MM.1S (cell line): ENCODE data around the gene RAB6B.

ENCODE experiments used
- EZH2 ChIP-seq: fragments of 300-600 bp; sonication (generic); optimal IDR thresholded peaks from 2 replicates; pipeline ENCODE3; 2017; ENCODE audit warnings: low read depth, mild to moderate bottlenecking, antibody characterized with exemption, low read length, mixed read lengths
- EZH2phosphoT487 ChIP-seq: fragments of 300-600 bp; sonication (generic); IDR thresholded peaks from 2 replicates; pipeline ENCODE4 v1.6.1; 2018; ENCODE audit warnings: antibody characterized with exemption, low read length
- TF ChIP-seq, protein P1 (sequence below): fragments of 300-600 bp; sonication (generic); IDR thresholded peaks from 2 replicates; pipeline ENCODE4 v1.5.1; 2016; ENCODE audit warnings: antibody characterized with exemption, low read length, mixed read lengths

DNA sequence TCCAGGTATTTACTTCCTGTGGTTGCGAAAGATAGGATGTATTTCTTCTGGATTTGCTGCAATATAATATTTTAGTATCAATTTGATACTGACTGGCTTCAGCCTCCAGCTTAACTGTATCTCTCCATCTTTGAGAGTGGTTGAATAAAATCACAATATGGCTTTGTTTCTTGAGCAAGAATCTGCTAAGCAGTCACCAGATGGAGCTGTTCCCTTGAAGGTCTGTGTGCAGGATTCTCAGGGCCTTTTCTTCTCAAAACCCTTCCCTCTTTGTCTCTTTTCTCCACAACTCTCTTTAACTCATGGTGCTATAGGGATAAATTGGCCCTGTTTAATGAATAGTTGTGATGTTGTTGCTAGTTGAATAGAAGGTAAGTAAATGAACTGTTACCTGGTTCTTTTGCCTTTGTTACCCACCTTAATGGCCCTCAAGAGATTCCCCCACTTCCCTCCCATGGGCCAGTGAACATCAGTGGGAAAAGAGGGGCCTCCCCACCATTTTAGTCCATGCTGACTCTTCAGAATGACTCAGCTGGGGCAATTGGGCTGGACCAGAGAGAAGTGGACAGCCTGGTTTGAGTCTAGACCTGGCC, 34.8 kb upstream of the RAB6B start:
- TF ChIP-seq, protein P1, sequence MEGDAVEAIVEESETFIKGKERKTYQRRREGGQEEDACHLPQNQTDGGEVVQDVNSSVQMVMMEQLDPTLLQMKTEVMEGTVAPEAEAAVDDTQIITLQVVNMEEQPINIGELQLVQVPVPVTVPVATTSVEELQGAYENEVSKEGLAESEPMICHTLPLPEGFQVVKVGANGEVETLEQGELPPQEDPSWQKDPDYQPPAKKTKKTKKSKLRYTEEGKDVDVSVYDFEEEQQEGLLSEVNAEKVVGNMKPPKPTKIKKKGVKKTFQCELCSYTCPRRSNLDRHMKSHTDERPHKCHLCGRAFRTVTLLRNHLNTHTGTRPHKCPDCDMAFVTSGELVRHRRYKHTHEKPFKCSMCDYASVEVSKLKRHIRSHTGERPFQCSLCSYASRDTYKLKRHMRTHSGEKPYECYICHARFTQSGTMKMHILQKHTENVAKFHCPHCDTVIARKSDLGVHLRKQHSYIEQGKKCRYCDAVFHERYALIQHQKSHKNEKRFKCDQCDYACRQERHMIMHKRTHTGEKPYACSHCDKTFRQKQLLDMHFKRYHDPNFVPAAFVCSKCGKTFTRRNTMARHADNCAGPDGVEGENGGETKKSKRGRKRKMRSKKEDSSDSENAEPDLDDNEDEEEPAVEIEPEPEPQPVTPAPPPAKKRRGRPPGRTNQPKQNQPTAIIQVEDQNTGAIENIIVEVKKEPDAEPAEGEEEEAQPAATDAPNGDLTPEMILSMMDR: peak; percentile 52
- no peak for TF ChIP-seq EZH2phosphoT487
- TF ChIP-seq EZH2: no peak
